HG02571 (cell line): ENCODE results near the gene FGFR3.
"Not testable (repeated sequence)": the region's sequence is repeated elsewhere in the genome, so short reads cannot be mapped to it uniquely, and the experiment has no call there.

Experiments used
- ATAC-seq: cut with Tn5 transposase; IDR thresholded peaks from one replicate; pipeline ENCODE4 v1.9.1; 2021; ENCODE audit warnings: mild to moderate bottlenecking, moderate library complexity; ENCODE audit not compliant: unreplicated experiment

The FGFR3 gene

DNA sequence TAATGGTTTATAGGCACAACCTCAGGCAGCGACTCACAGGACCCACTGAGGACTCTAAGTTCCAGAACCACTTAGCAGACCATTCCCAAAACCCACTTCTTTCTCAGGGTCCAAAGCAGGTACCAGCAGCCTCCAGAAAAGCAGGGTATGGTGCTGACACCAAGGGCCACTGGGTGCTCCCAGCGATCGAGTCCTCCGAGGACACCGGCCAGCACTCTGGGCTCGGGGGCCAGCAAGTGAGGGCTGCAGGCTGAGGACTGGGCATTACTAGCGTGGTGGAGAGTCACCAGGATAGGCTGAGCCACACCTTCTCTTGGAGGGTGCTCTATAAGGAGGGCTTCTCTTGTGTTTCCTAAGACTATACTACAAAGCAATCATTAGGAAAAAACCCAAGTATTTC is 43.6 kb downstream of the FGFR3 start:
- no peak for ATAC-seq

GRCh38 chr4:1837069-1837468 is 44.0 kb downstream of the FGFR3 start:
- no peak for ATAC-seq

DNA sequence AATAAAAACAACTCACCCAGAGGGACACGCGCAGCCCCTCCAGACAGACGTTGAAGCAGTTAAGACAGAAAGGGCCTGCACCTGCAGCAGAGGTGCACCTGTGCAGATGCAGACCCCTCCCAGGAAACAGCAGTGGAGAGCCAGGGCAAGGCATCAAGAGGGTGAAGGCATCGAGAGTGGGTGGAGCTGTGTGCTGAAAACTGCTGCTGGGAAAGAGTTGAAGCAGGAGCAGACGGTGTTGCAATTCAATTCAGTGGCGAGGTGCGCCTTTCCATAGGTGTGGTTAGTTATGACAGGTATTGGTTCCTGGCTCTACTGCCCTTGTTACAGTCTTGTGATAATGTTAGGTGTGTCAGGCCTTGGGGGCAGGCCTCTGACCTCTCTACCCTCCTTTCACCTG is 46.2 kb downstream of the FGFR3 start:
- ATAC-seq, result no peak

DNA sequence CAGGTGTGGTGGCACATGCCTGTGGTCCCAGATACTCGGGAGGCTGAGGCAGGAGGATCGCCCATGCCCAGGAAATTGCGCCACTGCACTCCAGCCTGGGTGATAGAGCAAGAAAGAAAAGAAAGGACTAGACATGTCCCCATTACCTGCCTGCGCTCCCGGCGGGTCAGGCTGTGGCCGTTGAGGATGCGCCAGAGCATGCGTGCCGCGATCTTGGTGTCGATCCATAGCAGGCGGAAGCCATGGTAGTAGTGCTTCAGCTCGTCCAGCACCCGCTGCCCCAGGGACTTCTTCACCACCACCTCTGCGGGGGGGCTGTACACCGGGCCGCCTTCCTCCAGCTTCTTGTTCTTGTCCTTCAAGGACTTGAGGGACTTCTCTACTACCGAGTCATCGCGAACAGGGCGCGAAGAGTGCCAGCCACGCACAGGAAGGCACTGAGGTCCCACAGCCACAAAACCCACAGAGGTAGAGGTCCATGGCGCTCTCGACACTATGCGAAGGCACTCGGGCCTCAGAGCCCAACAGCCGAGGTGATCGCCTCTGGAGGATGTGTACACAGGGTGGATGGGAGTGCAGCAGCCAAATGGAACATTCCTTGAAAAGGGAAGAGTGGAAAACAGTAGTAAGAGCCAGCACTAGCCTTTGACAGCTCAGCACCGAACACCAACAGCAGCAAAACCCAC is 48.3 kb downstream of the FGFR3 start:
- no peak for ATAC-seq

DNA sequence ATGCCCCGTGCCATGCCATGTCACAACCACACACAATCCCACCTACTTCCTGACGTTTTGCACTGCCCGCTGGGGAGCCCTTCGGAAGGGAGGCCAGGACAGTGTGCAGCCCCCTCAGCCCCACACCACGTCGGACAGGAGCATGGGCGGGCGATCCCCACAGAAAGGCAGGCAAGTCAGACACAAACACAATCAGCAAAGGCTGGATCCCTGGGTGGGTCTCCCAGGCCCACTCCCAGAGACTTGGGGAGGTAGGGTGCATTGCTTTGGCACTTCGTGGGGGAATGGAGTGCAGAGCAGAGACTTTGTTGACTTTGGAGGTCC is 48.8 kb downstream of the FGFR3 start:
- no peak for ATAC-seq

DNA sequence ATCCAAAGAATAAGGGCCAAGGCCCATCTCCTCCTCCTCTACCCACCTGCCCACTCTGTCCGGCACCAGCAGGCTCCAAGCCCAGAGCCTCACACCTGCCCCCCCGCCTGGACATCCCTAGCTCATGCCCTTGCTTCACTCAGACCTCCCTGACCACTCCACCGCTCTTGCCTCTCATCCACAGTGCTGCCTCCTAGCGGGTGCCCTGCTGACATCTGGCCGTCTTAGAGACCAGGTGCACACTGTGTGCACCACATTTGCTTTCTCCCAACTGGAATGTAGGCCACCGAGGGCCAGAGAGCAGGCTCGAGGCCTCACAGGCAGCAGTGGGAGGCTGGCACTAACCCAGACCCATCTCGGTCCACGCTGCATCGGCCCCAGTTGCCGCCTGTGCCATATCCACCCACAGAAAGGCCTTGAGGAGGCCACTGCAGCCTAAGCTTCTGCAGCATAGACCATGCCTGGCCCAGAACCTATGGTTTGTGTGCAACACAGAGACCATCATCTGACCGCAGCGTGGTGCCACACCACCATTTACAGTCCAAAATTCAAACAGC is 49.3 kb downstream of the FGFR3 start:
- no peak for ATAC-seq

DNA sequence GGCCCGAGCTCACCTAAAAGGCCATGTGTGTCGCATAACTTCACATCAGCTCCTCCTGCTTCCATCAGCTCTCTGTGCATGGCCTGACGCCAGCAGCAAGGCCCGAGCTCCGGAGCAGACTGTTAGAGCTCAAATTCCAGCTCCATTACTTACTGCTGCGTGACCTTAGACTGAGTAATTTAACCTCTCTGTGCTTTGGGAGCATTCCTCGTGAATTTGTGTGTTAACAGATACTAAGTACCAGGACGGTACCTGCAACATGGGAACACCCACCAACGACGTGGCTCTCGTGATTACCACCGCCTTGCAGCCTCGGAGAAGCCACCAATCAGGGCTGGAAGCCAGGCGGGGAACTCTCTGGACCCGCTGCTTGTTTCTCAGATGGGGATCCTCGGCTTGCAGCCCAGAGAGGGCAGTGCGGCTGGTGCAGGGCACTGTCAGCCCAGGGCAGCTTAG is 49.9 kb downstream of the FGFR3 start:
- no peak for ATAC-seq

DNA sequence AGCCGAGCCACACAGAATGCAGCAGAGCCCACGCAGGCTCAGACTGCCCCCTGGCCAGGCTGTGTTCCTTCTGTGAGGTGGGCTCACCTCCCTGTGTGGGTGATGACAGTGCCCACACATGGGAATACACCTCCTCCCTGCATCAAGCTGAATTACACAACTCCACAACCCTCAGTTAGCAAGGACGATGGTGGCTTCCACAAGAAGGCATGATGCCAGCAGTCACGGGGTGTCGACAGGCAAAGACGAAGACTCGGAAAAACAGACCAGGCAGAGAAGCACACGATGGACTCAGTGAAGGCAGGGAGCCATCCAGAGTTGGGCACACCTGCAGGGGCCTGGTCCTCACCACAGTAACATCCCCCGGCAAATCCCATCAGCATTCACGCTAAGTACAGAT is 50.8 kb downstream of the FGFR3 start:
- ATAC-seq, result no peak

DNA sequence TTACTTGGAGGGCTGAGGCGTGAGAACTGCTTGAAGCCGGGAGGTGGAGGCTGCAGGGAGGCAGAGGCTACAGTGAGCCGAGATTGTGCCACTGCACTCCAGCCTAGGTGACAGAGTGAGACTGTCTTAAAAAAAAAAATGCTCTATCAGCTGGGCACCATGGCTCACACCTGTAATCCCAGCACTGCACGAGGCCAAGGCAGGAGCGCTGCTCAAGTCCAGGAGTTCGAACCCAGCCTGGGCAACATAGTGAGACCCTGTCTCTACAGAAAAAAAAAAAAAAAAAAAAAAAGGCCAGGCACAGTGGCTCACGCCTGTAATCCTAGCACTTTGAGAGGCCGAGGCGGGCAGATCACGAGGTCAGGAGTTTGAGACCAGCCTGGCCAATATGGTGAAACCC is 51.5 kb downstream of the FGFR3 start:
- not testable (repeated sequence) for ATAC-seq

GRCh38 chr4:1846580-1846979 is 53.5 kb downstream of the FGFR3 start:
- no peak for ATAC-seq

GRCh38 chr4:1850276-1850675 is 57.2 kb downstream of the FGFR3 start:
- ATAC-seq, result no peak

GRCh38 chr4:1851160-1851559 is 58.1 kb downstream of the FGFR3 start:
- ATAC-seq, result no peak

DNA sequence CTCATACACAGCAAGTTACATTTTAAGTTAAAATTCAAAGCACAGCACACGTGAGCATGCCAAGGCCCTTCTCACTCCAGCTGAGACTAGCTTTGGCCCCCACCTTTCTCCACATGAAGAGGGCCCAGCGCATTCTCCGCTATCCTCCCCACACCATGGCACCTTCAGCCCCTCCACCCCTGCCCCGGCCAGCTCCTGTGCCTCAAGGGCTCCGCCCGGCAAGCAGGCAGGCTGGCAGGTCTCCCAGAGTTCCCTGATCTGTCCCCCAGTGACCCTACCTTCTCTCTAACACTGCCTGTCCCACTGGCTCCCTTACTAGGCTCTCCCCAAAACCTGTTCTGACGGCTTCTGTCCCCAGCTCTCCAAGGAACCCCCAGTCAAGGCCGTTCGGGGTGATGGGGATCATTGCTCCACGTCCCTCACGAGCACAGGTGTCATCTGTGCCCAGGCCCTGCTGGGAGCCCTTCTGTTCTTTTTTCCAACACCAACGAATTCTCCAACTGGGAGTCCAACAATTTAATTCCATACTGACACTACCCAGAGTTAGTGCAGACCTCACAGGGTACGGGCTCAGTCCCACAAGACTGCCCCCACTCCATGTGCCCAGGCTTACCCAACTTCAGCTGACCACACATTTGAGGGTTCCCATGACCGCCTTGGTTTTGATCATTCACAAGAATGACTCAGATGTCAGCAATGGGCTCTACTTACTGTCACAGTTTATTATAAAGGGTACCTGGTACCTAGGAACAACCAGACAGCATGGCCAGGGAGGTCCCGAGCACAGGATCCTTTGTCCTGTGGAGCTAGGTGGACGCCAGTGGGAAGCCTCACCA is 58.7 kb downstream of the FGFR3 start:
- no peak for ATAC-seq

- no peak for ATAC-seq
Measured at GRCh38 chr4:1852904-1853623, 60.0 kb downstream of the FGFR3 start.

GRCh38 chr4:1854752-1855151 is 61.7 kb downstream of the FGFR3 start:
- no peak for ATAC-seq

GRCh38 chr4:1855333-1856070 is 62.4 kb downstream of the FGFR3 start:
- peak; percentile 5 for ATAC-seq

DNA sequence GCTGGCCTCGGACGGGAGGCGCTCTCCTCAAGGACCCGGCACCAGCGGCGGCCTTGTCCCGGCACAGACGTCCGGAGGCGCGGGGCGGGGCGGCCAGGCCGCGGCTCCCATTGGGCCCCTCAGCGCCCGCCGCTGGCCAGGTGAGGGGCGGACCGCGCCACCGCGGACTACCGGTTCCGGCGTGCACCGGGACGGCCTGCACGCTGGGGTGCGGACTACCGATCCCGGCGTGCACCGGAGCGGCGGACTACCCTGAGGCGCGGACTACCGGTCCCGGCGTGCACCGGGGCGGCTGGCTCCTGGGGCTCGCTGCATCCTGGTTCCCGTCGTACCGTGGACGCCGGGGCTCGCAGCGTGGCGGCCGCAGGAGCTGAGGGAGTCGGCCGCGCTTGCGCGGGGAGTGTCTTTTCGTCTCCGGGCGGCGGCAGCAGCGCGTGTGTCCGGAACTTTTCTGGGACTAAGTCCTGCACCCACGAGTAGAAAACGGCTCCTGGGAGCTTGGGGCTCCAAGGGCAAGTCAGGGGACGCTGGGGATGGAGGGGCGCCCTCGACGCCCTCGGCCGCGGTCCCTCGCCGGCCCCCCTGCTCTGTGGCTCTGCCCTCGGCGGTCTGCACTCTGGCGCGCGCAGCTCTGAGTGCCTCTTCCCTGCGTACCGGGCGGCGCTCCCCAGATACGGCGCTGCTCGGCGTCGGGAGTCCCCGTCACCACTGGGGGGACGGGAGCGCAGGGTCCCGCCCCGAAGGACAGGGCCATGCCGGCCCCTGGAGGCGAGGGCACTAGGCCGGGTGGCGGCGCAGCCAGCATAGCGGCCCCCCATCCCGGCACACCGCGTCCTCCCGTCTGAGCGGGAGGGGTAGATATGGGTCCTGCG is 63.2 kb downstream of the FGFR3 start, which contains the start of gene LETM1:
LETM1 (minus strand) TSS at position 86 of the 872 bp plus-strand sequence. CDS start 206 bp downstream, outside the sequence.
- ATAC-seq, result peak; percentile 81

- no peak for ATAC-seq
Measured at GRCh38 chr4:1856943-1857699, 64.0 kb downstream of the FGFR3 start.

DNA sequence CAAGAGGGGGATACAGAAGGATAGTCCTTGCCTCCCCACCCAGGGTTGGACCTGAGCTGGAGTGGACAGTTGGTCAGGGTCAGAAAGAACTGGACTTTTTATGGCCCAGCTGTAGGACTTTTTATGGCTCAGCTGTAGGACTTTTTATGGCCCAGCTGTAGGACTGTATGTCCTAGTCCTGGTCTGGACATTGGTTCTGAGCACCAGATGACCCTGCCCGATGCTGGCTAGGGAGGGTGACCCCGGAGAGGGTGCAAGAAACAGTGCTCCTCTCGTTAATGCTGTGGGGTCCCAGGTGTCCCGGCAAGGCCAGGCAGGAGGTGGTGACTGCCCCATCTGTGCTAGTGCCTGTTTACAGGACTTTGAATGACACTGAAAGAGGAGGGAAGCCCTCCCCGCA is 64.8 kb downstream of the FGFR3 start:
- no peak for ATAC-seq
